Stimulated activated naive CD8-positive, alpha-beta T cell treated with anti-CD3 and anti-CD28 coated beads, Interleukin-15, amount 100 ng/mL, for 72 hours (primary cell): ENCODE data around the gene PNPO.
A peak's percentile ranks its signal among the peaks of the same experiment; 100 is the strongest.

Experiments
- ATAC-seq: fragments of 150-1000 bp; cut with Tn5 transposase; 2 replicates; pipeline ENCODE4 v1.10.0; 2021; ENCODE audit warnings: mild to moderate bottlenecking, moderate library complexity
- DNase-seq, 2 donors: peaks; one replicate each; pipeline ENCODE4 v3.0.0; 2021 to 2022
- H3K27ac Mint-ChIP-seq, 2 donors: one replicate each; pipeline ENCODE4 v1.8.0; 2022; ENCODE audit warnings: mild to moderate bottlenecking in 2 of 2, mixed read lengths in 2 of 2, moderate library complexity in 2 of 2
- H3K27me3 Mint-ChIP-seq: one replicate; pipeline ENCODE4 v1.8.0; 2022; ENCODE audit warnings: mixed read lengths
- H3K4me1 Mint-ChIP-seq: one replicate; pipeline ENCODE4 v1.8.0; 2022; ENCODE audit warnings: mild to moderate bottlenecking, mixed read lengths
- H3K4me3 Mint-ChIP-seq, 2 donors: one replicate each; pipeline ENCODE4 v1.8.0; 2022; ENCODE audit warnings: mild to moderate bottlenecking in 2 of 2, mixed read lengths in 2 of 2, moderate library complexity in 1 of 2
- H3K9me3 Mint-ChIP-seq, 2 donors: one replicate each; pipeline ENCODE4 v1.8.0; 2022; ENCODE audit warnings: mixed read lengths in 2 of 2

Gene PNPO

DNA sequence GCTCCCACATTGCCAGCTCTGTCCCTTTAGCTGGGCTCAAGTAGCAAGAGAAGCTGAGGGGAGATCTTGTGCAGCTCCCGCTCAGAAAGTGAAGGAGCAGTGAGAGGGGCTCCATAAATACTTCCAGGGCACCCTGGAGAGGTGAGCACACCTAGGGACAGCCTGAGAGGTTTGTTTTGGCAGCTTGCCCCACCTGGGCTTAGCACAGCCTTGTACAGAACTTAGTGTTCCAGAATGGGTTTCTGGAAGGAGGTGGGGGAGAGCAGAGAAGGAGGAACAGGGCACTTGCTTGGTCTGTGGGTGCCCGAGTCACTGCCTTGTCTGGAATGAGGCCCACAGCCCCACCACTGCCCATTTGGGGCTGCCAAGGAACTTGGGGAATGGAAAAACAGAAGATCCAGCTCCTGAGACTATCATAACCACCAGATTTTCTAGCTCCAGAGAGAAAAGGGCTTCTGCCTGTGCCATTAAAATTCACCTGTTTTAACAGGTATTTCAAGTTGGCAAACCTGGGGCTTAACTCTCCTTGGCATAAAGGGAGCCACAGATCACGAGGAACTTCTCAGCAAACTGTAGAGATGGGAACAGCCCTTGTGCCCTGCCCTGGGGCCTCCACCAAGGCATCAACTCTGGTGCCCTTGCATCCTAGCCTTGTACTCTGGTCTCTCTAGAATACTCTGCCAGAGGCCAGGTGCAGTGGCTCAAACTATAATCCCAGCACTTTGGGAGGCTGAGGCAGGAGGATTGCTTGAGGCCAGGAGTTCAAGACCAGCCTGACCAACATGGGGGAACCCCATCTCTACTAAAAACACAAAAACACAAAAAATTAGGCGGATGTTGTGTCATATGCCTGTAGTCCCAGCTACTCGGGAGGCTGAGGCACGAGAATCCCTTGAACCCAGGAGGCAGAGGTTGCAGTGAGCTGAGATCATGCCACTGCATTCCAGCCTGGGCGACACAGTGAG is 14.4 kb downstream of the PNPO start:
- H3K4me1 Mint-ChIP-seq = peaks cover 11% of the 10 kb centered on the region
- no peak overlapping the region for H3K27ac Mint-ChIP-seq
- no peaks in the 10 kb centered on the region for H3K9me3 Mint-ChIP-seq
- DNase-seq (no peak), ATAC-seq (no peak)
- H3K4me3 Mint-ChIP-seq = no peak overlapping the region
- H3K27me3 Mint-ChIP-seq = no peaks in the 10 kb centered on the region

GRCh38 chr17:47956791-47957590 is 15.6 kb downstream of the PNPO start:
- H3K9me3 Mint-ChIP-seq = no peaks in the 10 kb centered on the region

GRCh38 chr17:47957591-47958490 is 16.5 kb downstream of the PNPO start, which contains the start of gene PRR15L:
Gene PRR15L, minus strand, starts transcription at chr17:47957883. Its CDS starts 4,649 bp downstream, at chr17:47953234.
- no peaks in the 10 kb centered on the region for H3K4me1 Mint-ChIP-seq
- ATAC-seq (no peak), DNase-seq (no peak)
- no peak within 1 kb of the TSS for H3K4me3 Mint-ChIP-seq
- no peak within 1 kb of the TSS for H3K27ac Mint-ChIP-seq
- no peaks in the 10 kb centered on the region for H3K27me3 Mint-ChIP-seq
- no peaks in the 10 kb centered on the region for H3K9me3 Mint-ChIP-seq

More at GRCh38 chr17:47956791-47957590, 15.6 kb downstream of the PNPO start:
- Mint-ChIP-seq H3K4me1 (peaks cover 6% of the 10 kb centered on the region), H3K4me3 (no peak overlapping the region), H3K27ac (no peak overlapping the region), H3K27me3 (no peaks in the 10 kb centered on the region)
- no peak for ATAC-seq
- no peak for DNase-seq

DNA sequence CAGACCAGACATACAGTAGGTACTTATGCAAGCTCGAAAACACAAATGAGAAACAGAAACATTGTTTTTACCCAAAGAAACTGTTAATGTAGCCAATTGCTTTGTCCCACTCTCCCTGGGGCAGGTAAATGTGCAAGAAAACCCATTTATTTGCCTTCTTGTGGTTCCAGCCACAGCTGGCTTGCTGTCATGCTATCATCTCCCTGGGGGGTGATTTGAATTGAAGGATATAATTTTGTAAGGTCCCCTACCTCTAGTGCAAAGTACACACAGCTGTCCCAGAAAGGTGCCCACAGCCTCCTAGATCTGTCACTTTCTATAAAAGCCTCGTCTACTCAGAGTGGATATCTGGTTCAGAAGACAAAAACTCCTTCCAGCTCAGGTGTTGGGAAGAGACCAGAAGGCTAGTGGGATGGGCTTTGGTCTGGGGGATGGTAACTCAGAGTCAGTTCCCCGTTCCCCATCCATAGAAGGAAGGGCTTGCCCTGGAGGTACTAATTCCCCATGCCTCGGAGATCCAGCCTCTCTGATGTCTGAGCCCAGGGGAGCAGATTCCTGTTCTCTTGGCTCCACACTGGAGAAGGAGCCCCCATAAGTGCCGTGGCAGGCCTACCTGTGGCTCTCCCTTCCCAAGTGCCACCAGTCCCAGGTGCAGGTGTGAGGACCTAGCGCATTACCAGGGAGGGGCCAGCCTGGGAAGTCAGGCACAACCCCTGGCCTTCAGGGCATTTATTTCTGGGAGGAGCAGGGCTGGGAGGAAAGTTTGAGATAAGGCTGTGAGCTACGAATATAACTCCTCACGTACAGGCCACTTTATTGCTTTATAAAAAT is 18.7 kb downstream of the PNPO start:
- ATAC-seq = no peak
- no peak overlapping the region for H3K27ac Mint-ChIP-seq
- H3K4me3 Mint-ChIP-seq = no peak overlapping the region
- no peak for DNase-seq
- no peaks in the 10 kb centered on the region for H3K4me1 Mint-ChIP-seq
- H3K9me3 Mint-ChIP-seq = no peaks in the 10 kb centered on the region
- no peaks in the 10 kb centered on the region for H3K27me3 Mint-ChIP-seq

GRCh38 chr17:47961406-47961805 is 20.0 kb downstream of the PNPO start:
- no peak for ATAC-seq

GRCh38 chr17:47962901-47963300 is 21.5 kb downstream of the PNPO start:
- Mint-ChIP-seq H3K27me3 (no peaks in the 10 kb centered on the region), H3K9me3 (no peaks in the 10 kb centered on the region)
- DNase-seq = no peak

More at GRCh38 chr17:47961406-47961805, 20.0 kb downstream of the PNPO start:
- no peaks in the 10 kb centered on the region for H3K4me1 Mint-ChIP-seq
- no peaks in the 10 kb centered on the region for H3K27me3 Mint-ChIP-seq
- no peaks in the 10 kb centered on the region for H3K9me3 Mint-ChIP-seq
- H3K27ac Mint-ChIP-seq = no peak overlapping the region
- no peak for DNase-seq
- H3K4me3 Mint-ChIP-seq = no peak overlapping the region

DNA sequence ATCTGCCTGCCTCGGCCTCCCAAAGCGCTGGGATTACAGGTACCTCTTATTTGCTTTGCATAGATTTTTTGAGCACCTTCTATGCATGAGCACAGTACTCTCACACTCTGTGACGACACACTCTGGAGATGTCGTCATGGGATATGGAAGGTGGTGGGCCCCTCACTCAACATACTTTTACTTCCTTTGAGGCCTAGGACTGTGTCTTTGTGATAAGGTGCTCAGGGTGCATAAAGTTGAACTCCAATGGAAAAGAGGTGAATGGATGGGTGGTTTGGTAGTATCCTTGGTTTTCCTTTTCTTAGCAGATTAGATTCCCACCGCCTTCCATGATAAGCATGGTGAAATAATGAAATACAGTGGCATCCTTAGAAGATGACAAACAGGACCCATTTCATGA is 23.5 kb downstream of the PNPO start:
- Mint-ChIP-seq H3K4me1 (peaks cover 4% of the 10 kb centered on the region), H3K9me3 (no peaks in the 10 kb centered on the region), H3K27me3 (no peaks in the 10 kb centered on the region), H3K4me3 (no peak overlapping the region), H3K27ac (no peak overlapping the region)
- DNase-seq (no peak), ATAC-seq (no peak)

More at GRCh38 chr17:47962901-47963300, 21.5 kb downstream of the PNPO start:
- Mint-ChIP-seq H3K4me3 (no peak overlapping the region), H3K27ac (no peak overlapping the region), H3K4me1 (no peaks in the 10 kb centered on the region)
- ATAC-seq = no peak

DNA sequence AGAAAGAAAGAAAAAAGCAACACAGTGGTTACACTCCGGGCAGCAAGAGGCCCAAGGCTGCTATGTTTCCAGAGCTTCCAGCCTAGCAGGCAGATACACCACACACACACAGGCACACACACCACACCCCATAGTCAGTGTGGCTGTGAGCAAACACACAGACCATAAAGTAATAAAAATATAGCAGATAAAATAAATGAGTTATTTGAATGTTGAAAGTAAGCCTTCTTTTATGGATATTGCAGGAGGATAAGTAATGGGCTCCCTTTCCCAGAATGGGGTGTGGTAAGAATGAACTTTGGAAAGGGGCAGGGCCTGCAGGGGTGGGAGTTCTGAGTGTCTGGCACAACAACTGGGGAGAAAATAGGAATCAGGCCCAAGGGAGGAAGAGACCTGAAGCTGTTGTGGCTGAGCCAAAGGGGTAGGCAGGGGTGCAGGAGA is 24.7 kb downstream of the PNPO start:
- Mint-ChIP-seq H3K9me3 (no peaks in the 10 kb centered on the region), H3K4me1 (peaks cover 12% of the 10 kb centered on the region)

GRCh38 chr17:47967607-47968252 is 26.4 kb downstream of the PNPO start:
- Mint-ChIP-seq H3K4me3 (no peak overlapping the region), H3K27me3 (no peaks in the 10 kb centered on the region), H3K9me3 (no peaks in the 10 kb centered on the region), H3K27ac (peak overlapping the region; percentile 12 to 26), H3K4me1 (peaks cover 27% of the 10 kb centered on the region)
- ATAC-seq = no peak
- no peak for DNase-seq

More for the DNA sequence above, 24.7 kb downstream of the PNPO start:
- ATAC-seq (no peak), DNase-seq (no peak)
- H3K27ac Mint-ChIP-seq = no peak overlapping the region
- H3K4me3 Mint-ChIP-seq = no peak overlapping the region
- no peaks in the 10 kb centered on the region for H3K27me3 Mint-ChIP-seq

- DNase-seq (no peak), ATAC-seq (no peak)
- Mint-ChIP-seq H3K9me3 (no peaks in the 10 kb centered on the region), H3K4me3 (no peak overlapping the region), H3K4me1 (peaks cover 32% of the 10 kb centered on the region), H3K27ac (no peak overlapping the region), H3K27me3 (no peaks in the 10 kb centered on the region)
Observed at GRCh38 chr17:47968836-47969235, 27.5 kb downstream of the PNPO start.

DNA sequence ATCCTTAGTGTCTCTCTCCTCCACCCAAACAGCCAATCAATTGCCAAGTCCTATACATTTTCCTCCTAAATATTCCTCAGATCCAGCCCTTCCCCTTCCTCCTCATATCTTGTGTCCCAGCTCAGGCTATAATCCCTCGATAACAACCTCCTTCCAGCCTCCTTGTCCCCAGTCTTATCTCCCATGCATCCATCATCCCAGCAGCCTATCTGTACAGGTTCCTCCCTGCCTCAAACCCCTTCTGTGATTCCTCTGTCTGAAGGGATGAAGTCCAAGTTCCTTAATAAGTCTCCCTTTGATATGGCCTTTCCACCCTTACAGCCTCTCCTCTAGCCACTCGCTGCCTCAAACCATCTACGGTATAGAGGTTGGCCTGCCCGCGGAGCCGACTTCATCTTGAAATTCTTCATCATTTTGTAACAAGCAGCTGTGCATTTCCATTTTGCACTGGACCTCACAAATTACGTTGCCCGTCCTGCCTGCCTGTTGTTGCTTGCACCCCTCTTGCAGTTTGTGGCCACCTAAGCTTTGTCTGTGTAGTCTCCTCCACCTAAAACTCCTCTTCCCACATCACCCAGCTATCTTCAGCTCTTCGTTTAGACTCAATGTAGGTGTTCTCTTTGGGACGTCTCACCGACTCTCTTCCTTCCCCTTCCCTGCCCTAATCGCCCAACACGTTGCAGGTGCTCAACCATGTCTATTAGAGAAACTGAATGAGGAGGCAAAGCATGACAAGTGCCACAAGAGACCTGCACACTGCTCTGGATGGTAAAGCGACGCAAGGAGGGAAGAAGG is 28.8 kb downstream of the PNPO start:
- peak overlapping the region; percentile 57 to 69 for H3K27ac Mint-ChIP-seq
- H3K4me1 Mint-ChIP-seq = peaks cover 37% of the 10 kb centered on the region
- ATAC-seq (no peak), DNase-seq (no peak)
- no peaks in the 10 kb centered on the region for H3K9me3 Mint-ChIP-seq
- no peaks in the 10 kb centered on the region for H3K27me3 Mint-ChIP-seq
- H3K4me3 Mint-ChIP-seq = peak overlapping the region; percentile 82 to 87

GRCh38 chr17:47970725-47971499 is 29.5 kb downstream of the PNPO start, which contains the start of gene CDK5RAP3:
Gene CDK5RAP3, plus strand, starts transcription at chr17:47971113. Its CDS starts 34 bp downstream, at chr17:47971147.
- Mint-ChIP-seq H3K4me3 (peak within 1 kb of the TSS; percentile 82 to 87), H3K27me3 (no peaks in the 10 kb centered on the region), H3K27ac (peak within 1 kb of the TSS; percentile 97), H3K4me1 (peaks cover 37% of the 10 kb centered on the region), H3K9me3 (no peaks in the 10 kb centered on the region)
- DNase-seq (peak; percentile 99 to 100), ATAC-seq (peak; percentile 99)
